Keratinocyte (primary cell): ENCODE results near the gene GDPD4. TPM values are rescaled to one million over a fixed set of nuclear protein-coding genes. Genes with fewer than 3 reads are reported as not detected.

Source experiments
- DNase-seq: peaks from one replicate; pipeline ENCODE4 v3.0.0-alpha.2; 2011; ENCODE audit warnings: low read depth, missing footprints, low spot score
- FAIRE-seq: peaks from 2 replicates; lab custom pipeline; 2011; peaks lifted over from hg19 to GRCh38; lab: Jason Lieb, UNC
- H2AFZ ChIP-seq: 2 replicates; pipeline ENCODE4 v1.6.0; 2012; ENCODE audit warnings: low read length, control low read depth, inconsistent platforms; ENCODE audit not compliant: control insufficient read depth
- H3K27ac ChIP-seq: 2 replicates; pipeline ENCODE4 v1.5.1; 2011; ENCODE audit warnings: low read length; ENCODE audit not compliant: control insufficient read depth, insufficient read depth
- H3K27me3 ChIP-seq: 3 replicates; pipeline ENCODE4 v1.6.0; 2011; ENCODE audit warnings: low read length; ENCODE audit not compliant: control insufficient read depth, insufficient read depth; ENCODE audit errors: extremely low read depth
- H3K36me3 ChIP-seq, 2 experiments: 2 replicates in 1 of 2; 3 replicates in 1 of 2; pipeline ENCODE4 v1.5.1; 2011; ENCODE audit warnings: low read length in 2 of 2, mild to moderate bottlenecking in 1 of 2; ENCODE audit not compliant: control insufficient read depth in 2 of 2, insufficient read depth in 2 of 2; ENCODE audit errors: extremely low read depth in 1 of 2
- H3K4me1 ChIP-seq: 3 replicates; pipeline ENCODE4 v1.5.1; 2011; ENCODE audit warnings: low read length; ENCODE audit not compliant: control insufficient read depth, insufficient read depth; ENCODE audit errors: extremely low read depth
- H3K4me2 ChIP-seq: 3 replicates; pipeline ENCODE4 v1.6.0; 2011; ENCODE audit warnings: low read depth, low read length; ENCODE audit not compliant: control insufficient read depth, insufficient read depth; ENCODE audit errors: extremely low read depth
- H3K4me3 ChIP-seq, 3 experiments: fragments of 200-600 bp in 1 of 3; sonication (generic) in 1 of 3; 2 replicates in 2 of 3; 3 replicates in 1 of 3; pipeline ENCODE4 v1.5.1; 2011 to 2016; ENCODE audit warnings: low read length in 3 of 3, mild to moderate bottlenecking in 3 of 3, control low read depth in 2 of 3, inconsistent platforms in 1 of 3, low read depth in 1 of 3, mixed read lengths in 1 of 3, mixed run types in 1 of 3, moderate library complexity in 1 of 3; ENCODE audit not compliant: control insufficient read depth in 2 of 3, insufficient read depth in 2 of 3; ENCODE audit errors: extremely low read depth in 1 of 3
- H3K79me2 ChIP-seq: 2 replicates; pipeline ENCODE4 v1.6.0; 2012; ENCODE audit warnings: low read length; ENCODE audit not compliant: control insufficient read depth, insufficient read depth
- H3K9ac ChIP-seq: 3 replicates; pipeline ENCODE4 v1.6.0; 2011; ENCODE audit warnings: low read length; ENCODE audit not compliant: control insufficient read depth, insufficient read depth; ENCODE audit errors: extremely low read depth
- H3K9me1 ChIP-seq: 3 replicates; pipeline ENCODE4 v1.6.0; 2011; ENCODE audit warnings: low read length; ENCODE audit not compliant: control insufficient read depth, insufficient read depth; ENCODE audit errors: extremely low read depth
- H3K9me3 ChIP-seq: 2 replicates; pipeline ENCODE4 v1.5.1; 2012; ENCODE audit warnings: low read depth, low read length; ENCODE audit not compliant: control insufficient read depth
- H4K20me1 ChIP-seq: 3 replicates; pipeline ENCODE4 v1.6.0; 2011; ENCODE audit warnings: low read length; ENCODE audit not compliant: control insufficient read depth, insufficient read depth; ENCODE audit errors: extremely low read depth
- EZH2 ChIP-seq: IDR thresholded peaks from one replicate; pipeline ENCODE4 v1.6.1; 2012; ENCODE audit warnings: inconsistent platforms, mild to moderate bottlenecking, low read length, moderate library complexity
- dilution Hi-C: fragments of 300-500 bp; cut with MboI; formaldehyde crosslinking; loops from one replicate; pipeline ENCODE4 v1.7.0; 2020; ENCODE audit warnings: low sequenced_read_pairs; ENCODE audit not compliant: extremely low pct_ligation_motif_present
- polyA plus RNA-seq, 5 experiments: library from polyadenylated mRNA; depleted of rRNA in 3 of 5; stranded (reverse) in 3 of 5; stranded (forward) in 1 of 5; unstranded in 1 of 5; fragments of >200 nt; gene quantifications; 1 replicate in 1 of 5; 2 replicates in 3 of 5; 3 replicates in 1 of 5; pipeline versions ENCODE4 v1.2.1 to v1.2.3, GENCODE V29; 2011 to 2012; ENCODE audit warnings: missing spikeins in 2 of 5, low read depth in 1 of 5, low replicate concordance in 1 of 5
- TF ChIP-seq, protein P1 (sequence below), 3 experiments: IDR thresholded peaks in 1 of 3; conservative IDR thresholded peaks in 1 of 3; optimal IDR thresholded peaks in 1 of 3; 2 replicates in 2 of 3; 3 replicates in 1 of 3; pipeline versions ENCODE3 to v1.5.1; 2011; ENCODE audit warnings: low read length in 3 of 3, mild to moderate bottlenecking in 3 of 3, moderate library complexity in 2 of 3, control low read depth in 1 of 3, inconsistent platforms in 1 of 3; ENCODE audit not compliant: insufficient read depth in 2 of 3; ENCODE audit errors: extremely low read depth in 1 of 3

Gene GDPD4
- polyA plus RNA-seq, 1 donor (not counting 4 experiments of a cell fraction or from before 2014, with no cell fraction given): not detected

DNA sequence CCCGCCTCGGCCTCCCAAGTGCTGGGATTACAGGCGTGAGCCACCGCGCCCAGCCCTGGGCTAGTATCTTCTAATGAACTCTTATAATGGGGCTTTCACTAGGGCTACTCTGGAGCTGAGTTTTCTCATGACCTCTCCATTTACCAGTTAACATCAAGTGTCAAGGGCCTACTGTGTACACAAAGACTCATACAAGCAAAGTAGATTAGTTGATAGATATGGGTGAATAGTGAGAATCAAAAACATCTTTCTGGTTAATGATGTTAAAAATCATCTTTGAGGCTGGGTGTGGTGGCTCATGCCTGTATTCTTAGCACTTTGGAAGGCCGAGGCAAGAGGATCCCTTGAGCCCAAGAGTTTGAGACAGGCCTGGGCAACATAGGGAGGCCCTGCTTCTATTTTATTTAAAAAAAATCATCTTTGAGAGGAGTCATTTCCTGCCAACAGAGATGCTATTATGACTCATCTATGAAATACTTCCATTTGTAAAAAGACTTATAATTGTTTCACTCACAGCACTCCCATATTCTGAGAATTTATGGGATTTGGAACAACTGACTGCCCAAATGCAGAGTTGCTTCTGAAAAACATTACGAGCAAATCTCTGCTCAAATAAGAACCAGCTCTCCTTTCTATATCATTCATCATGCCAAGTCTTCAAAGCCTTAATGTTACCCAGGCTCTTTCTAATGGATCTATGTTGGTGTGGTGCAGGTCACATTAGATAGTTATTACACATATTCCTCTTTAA is 57.0 kb downstream of the GDPD4 start:
- peak; percentile 85 for FAIRE-seq
- H3K4me2 ChIP-seq: peak overlapping the region; percentile 67

DNA sequence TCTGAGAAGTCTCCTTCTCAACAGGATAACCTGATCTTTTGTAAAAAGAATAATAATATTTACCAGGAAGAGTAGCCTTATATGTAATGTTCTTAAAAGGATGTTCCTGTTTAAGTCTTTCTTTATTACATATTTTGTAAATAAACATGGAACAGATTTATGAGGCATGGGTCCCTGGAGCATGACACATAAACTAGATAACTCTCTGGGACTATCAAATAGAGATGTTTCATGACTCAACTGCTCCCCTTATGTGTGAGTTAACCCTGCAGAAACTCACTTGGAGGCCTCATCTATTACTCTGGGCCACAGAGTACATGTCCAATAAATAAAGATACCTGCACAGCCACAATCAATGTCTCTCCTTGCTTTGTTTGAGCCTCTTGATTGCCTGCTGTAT is 64.6 kb downstream of the GDPD4 start:
- FAIRE-seq: no peak

More for the DNA sequence above, 57.0 kb downstream of the GDPD4 start:
- dilution Hi-C loops: no loop called here
- H4K20me1 ChIP-seq: no peaks in the 10 kb centered on the region
- TF ChIP-seq, protein P1, sequence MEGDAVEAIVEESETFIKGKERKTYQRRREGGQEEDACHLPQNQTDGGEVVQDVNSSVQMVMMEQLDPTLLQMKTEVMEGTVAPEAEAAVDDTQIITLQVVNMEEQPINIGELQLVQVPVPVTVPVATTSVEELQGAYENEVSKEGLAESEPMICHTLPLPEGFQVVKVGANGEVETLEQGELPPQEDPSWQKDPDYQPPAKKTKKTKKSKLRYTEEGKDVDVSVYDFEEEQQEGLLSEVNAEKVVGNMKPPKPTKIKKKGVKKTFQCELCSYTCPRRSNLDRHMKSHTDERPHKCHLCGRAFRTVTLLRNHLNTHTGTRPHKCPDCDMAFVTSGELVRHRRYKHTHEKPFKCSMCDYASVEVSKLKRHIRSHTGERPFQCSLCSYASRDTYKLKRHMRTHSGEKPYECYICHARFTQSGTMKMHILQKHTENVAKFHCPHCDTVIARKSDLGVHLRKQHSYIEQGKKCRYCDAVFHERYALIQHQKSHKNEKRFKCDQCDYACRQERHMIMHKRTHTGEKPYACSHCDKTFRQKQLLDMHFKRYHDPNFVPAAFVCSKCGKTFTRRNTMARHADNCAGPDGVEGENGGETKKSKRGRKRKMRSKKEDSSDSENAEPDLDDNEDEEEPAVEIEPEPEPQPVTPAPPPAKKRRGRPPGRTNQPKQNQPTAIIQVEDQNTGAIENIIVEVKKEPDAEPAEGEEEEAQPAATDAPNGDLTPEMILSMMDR (optimal IDR thresholded peaks at IDR 0.05 in 1 of 3, IDR thresholded peaks at IDR 0.05 in 1 of 3, conservative IDR thresholded peaks at IDR 0.05 in 1 of 3; ENCODE audit: extremely low read depth in 1 of 3, insufficient read depth in 2 of 3, low read length in 3 of 3): no peak
- TF ChIP-seq EZH2: no peak
- no peaks in the 10 kb centered on the region for H3K9me3 ChIP-seq
- no peak overlapping the region for H3K4me3 ChIP-seq
- no peaks in the 10 kb centered on the region for H3K79me2 ChIP-seq
- H3K27ac ChIP-seq: peak overlapping the region; percentile 76
- H3K27me3 ChIP-seq: no peaks in the 10 kb centered on the region
- H3K36me3 ChIP-seq: no peaks in the 10 kb centered on the region
- H3K4me1 ChIP-seq: peaks cover 26% of the 10 kb centered on the region
- H3K9me1 ChIP-seq: no peaks in the 10 kb centered on the region
- no peak for DNase-seq
- peak overlapping the region; percentile 65 for H2AFZ ChIP-seq
- H3K9ac ChIP-seq: no peak overlapping the region

More for the DNA sequence above, 64.6 kb downstream of the GDPD4 start:
- TF ChIP-seq EZH2: no peak
- TF ChIP-seq, protein P1 (optimal IDR thresholded peaks at IDR 0.05 in 1 of 3, IDR thresholded peaks at IDR 0.05 in 1 of 3, conservative IDR thresholded peaks at IDR 0.05 in 1 of 3; ENCODE audit: extremely low read depth in 1 of 3, insufficient read depth in 2 of 3, low read length in 3 of 3): no peak
- Histone ChIP-seq H3K79me2 (no peaks in the 10 kb centered on the region), H3K27me3 (no peaks in the 10 kb centered on the region), H3K9ac (no peak overlapping the region), H3K27ac (no peak overlapping the region), H2AFZ (no peak overlapping the region), H3K36me3 (no peaks in the 10 kb centered on the region), H3K4me3 (no peak overlapping the region), H3K9me1 (no peaks in the 10 kb centered on the region), H3K4me2 (no peak overlapping the region), H4K20me1 (no peaks in the 10 kb centered on the region), H3K9me3 (no peaks in the 10 kb centered on the region), H3K4me1 (no peaks in the 10 kb centered on the region)
- dilution Hi-C loops: no loop called here
- no peak for DNase-seq
